ENCODE results near the gene ASXL2. TPM values are rescaled to one million over a fixed set of nuclear protein-coding genes. Genes with fewer than 3 reads are reported as not detected.

Gene ASXL2
- total RNA-seq, 4 donors from 2014 or later = 13.3 to 26.7 (median 16.8) TPM

GRCh38 chr2:25688236-25688635, 190.1 kb downstream of the ASXL2 start:
- 76 to 91% methylated on average over 2 to 4 of the region's 6 CpGs for WGBS, 2 donors (ENCODE audit: low coverage in 1 of 2)
- Histone ChIP-seq H3K27ac (no peak overlapping the region), H3K4me3 (no peak overlapping the region), H3K36me3 (no peaks in the 10 kb centered on the region), H3K9me3 (no peaks in the 10 kb centered on the region), H3K27me3 (no peaks in the 10 kb centered on the region), H3K4me1 (no peaks in the 10 kb centered on the region)
- TF ChIP-seq CTCF (IDR thresholded peaks at IDR 0.05) (no peak), POLR2AphosphoS5 (IDR thresholded peaks at IDR 0.05) (no peak), EP300 (IDR thresholded peaks at IDR 0.05) (no peak), POLR2A (IDR thresholded peaks at IDR 0.05) (no peak)
- ATAC-seq = no peak

GRCh38 chr2:25685741-25686140, 192.5 kb downstream of the ASXL2 start:
- Histone ChIP-seq H3K4me1 (no peaks in the 10 kb centered on the region), H3K4me3 (no peak overlapping the region), H3K27me3 (no peaks in the 10 kb centered on the region), H3K36me3 (no peaks in the 10 kb centered on the region), H3K9me3 (no peaks in the 10 kb centered on the region), H3K27ac (no peak overlapping the region)
- 67 to 100% methylated on average over 1 of the region's 2 CpGs for WGBS, 2 donors (ENCODE audit: low coverage in 1 of 2)
- TF ChIP-seq POLR2AphosphoS5 (IDR thresholded peaks at IDR 0.05) = no peak
- TF ChIP-seq CTCF (IDR thresholded peaks at IDR 0.05) = no peak
- ATAC-seq = no peak

- TF ChIP-seq POLR2AphosphoS5 (IDR thresholded peaks at IDR 0.05) (no peak), CTCF (IDR thresholded peaks at IDR 0.05) (no peak), POLR2A (IDR thresholded peaks at IDR 0.05) (no peak), EP300 (IDR thresholded peaks at IDR 0.05) (no peak)
- no peaks in the 10 kb centered on the region for H3K9me3 ChIP-seq
- no peak for ATAC-seq
- 57 to 77% methylated on average over 10 to 17 of the region's 20 CpGs for WGBS, 2 donors (ENCODE audit: low coverage in 1 of 2)
- H3K36me3 ChIP-seq = no peaks in the 10 kb centered on the region
- no peak overlapping the region for H3K27ac ChIP-seq
- no peaks in the 10 kb centered on the region for H3K4me1 ChIP-seq
- H3K4me3 ChIP-seq = no peak overlapping the region
- no peaks in the 10 kb centered on the region for H3K27me3 ChIP-seq
These were observed 193.5 kb downstream of the ASXL2 start for GRCh38 chr2:25684577-25685473.

Small RNA genes within 50 kb of the gene (small RNA-seq; reads per million reads assigned to genes)
- gene NDUFB4P4 (0 reads per million in 4 donors), gene RF00019 (0 reads per million in 4 donors)

Other genes starting within 250 kb of the ASXL2 start
- gene DTNB, start 204.9 kb downstream of the ASXL2 start, total RNA-seq = 1 to 10 TPM; 3.9 to 8.7 (median 4.4) TPM
- 10 to 100 TPM in 2 of 4 donors, 1 to 10 TPM in 2; 5.9 to 14.6 (median 10.2) TPM for gene KIF3C, start 104.0 kb upstream of the ASXL2 start, total RNA-seq
- gene RAB10, start 155.6 kb upstream of the ASXL2 start, total RNA-seq = 100 to 1,000 TPM in 3 of 4 donors, 10 to 100 TPM in 1; 91.9 to 117 (median 103) TPM

Measured in gastroesophageal sphincter (tissue), 4 donors.